AG04449 (cell line): ENCODE results near the gene CPT1C.

ENCODE experiments used
- CTCF ChIA-PET: fragments of 350-600 bp; formaldehyde crosslinking; extraction: SDS; loops from one replicate; lab custom pipeline; 2021; ENCODE audit warnings: antibody characterized with exemption; lab: Yijun Ruan, JAX
- POLR2A ChIA-PET: fragments of 400-600, 350-600 bp; formaldehyde crosslinking; extraction: SDS; loops from one replicate; lab custom pipeline; 2020; ENCODE audit warnings: antibody characterized with exemption, inconsistent platforms; lab: Yijun Ruan, JAX
- DNase-seq: peaks from one replicate; pipeline ENCODE4 v3.0.0-alpha.2; 2010; ENCODE audit warnings: low read depth, low spot score
- H3K4me3 ChIP-seq: 2 replicates; pipeline ENCODE4 v1.5.1; 2011; ENCODE audit warnings: low read depth, mild to moderate bottlenecking, control low read depth, low read length
- TF ChIP-seq, protein P1 (sequence below): IDR thresholded peaks from one replicate; pipeline ENCODE4 v1.5.1; 2011; ENCODE audit warnings: mild to moderate bottlenecking, moderate library complexity, low read length, control low read depth, inconsistent platforms; ENCODE audit not compliant: insufficient read depth; ENCODE audit errors: missing control alignments

Gene CPT1C

DNA sequence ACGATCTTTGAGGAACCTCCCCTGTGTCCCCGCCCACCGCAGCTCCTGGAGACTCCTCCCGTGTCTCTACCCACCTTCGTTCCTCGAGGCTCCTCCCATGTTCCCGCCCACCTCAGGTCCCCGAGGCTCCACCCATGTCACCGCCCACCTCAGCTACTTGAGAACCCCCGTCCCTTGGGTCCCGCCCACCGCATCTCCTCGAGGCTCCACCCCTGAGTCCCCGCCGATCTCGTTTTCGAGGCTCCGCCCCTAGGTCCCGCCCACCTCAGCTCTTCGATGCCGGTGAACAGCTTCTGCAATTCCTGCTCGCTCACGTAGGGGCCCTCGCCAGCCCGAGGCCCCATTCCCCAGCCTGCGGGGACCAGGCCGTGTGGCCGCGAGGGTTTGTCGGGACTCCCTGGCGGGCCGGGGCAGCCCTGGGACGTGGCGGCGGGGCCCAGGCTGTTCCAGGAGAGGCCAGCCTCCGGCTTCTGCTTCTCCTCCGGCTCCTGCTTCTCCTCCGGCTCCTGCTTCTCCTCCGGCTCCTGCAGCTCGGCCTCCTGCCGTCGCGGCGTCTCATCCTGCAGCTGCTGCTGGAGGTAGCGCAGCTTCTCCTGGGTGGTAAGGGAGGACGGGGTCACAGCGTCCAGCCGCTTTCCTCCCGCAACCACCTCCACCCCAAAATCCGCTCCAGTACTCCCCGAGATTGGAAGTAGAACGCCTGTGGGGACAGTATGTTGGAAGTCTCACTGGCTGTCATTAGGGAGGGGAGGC, 55.5 kb downstream of the CPT1C start:
- H3K4me3 ChIP-seq = no peak overlapping the region
- POLR2A ChIA-PET = no interaction called here
- DNase-seq = no peak
- CTCF ChIA-PET = interaction anchor here (1.1 kb wide), 1 partner anchor 12 kb away, joined by 3 read pairs; no protein-coding TSS in a partner anchor
- TF ChIP-seq, protein P1, sequence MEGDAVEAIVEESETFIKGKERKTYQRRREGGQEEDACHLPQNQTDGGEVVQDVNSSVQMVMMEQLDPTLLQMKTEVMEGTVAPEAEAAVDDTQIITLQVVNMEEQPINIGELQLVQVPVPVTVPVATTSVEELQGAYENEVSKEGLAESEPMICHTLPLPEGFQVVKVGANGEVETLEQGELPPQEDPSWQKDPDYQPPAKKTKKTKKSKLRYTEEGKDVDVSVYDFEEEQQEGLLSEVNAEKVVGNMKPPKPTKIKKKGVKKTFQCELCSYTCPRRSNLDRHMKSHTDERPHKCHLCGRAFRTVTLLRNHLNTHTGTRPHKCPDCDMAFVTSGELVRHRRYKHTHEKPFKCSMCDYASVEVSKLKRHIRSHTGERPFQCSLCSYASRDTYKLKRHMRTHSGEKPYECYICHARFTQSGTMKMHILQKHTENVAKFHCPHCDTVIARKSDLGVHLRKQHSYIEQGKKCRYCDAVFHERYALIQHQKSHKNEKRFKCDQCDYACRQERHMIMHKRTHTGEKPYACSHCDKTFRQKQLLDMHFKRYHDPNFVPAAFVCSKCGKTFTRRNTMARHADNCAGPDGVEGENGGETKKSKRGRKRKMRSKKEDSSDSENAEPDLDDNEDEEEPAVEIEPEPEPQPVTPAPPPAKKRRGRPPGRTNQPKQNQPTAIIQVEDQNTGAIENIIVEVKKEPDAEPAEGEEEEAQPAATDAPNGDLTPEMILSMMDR = no peak

DNA sequence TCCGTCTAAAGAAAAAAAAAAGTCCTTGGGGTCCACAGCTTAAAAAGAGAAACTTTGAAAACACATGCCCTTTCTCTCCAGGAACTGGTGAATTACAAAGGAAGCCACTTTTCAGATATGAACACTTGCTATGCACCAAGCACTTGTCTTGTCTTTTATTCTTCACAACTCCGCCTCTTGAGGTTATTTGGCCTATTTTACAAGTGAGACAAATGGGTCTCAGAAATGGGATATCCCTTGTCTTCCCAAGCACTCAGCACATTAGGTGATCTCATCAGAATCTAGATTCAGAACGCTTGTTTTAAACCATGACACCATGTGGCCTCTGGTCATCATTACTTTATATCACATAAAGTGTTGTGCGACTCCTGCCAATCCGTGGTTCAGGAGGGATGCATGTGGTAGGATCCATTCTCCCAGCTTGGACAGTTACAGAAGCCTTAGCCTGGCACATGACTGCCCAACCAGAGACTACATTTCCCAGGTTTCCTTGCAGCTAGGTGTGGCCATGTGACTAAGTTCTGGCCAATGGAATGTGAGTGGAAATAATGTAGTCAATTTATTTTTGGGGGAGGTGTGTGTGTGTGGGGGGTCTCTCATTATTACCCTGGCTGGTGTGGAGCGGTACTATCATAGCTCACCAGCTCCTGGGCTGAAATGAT, 58.3 kb downstream of the CPT1C start:
- ChIA-PET POLR2A (interaction anchor here (0.8 kb wide), 1 partner anchor 9 kb away, joined by 3 read pairs; no protein-coding TSS in a partner anchor), CTCF (interaction anchor here (0.7 to 1.6 kb wide), 4 partner anchors 9 to 14 kb away, joined by 3 to 5 read pairs (median 3); partner anchors contain the start of gene TSKS)
- TF ChIP-seq, protein P1 = no peak
- H3K4me3 ChIP-seq = no peak overlapping the region
- DNase-seq = no peak

DNA sequence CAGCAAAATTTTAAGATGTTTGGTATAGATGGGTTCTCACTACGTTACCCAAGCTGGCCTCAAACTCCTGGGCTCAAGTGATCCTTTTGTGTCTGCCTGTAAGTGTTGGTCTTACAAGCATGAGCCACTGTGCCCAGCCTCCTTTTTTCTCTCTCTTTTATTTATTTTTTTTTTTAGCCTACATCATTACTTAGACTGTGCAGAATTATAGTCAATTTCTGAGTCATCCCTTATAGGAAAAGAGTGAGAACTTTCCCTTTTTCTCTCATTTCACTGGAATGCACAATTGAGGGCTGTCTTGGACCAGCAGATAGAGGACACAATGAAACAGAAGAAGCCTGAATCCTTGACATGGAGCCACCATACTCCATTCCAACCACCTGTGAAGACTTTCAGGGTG, 58.9 kb downstream of the CPT1C start:
- TF ChIP-seq, protein P1 = no peak
- ChIA-PET CTCF (interaction anchor here (0.7 to 1.6 kb wide), 4 partner anchors 9 to 14 kb away, joined by 3 to 5 read pairs (median 3); partner anchors contain the start of gene TSKS), POLR2A (no interaction called here)
- DNase-seq = no peak
- H3K4me3 ChIP-seq = no peak overlapping the region

DNA sequence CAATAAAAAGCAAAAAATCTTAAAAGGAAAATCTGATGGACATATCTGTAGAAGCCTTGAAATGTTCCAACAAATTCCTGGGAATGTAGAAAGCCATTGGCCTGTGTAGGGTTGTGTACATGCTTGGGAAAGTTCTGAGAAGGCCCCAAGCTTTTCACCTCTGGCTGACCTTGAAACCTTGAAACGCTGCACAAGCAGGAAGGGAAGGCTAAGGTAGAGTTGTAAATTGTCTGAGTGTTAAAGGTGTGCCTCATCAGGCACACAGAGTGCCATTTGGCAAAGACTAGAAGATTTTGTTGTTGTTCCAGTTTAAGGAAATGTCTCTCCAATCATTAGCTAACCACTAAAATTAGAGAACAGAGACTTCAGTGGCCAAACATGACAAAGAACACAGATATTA, 61.8 kb downstream of the CPT1C start:
- H3K4me3 ChIP-seq = no peak overlapping the region
- POLR2A ChIA-PET = no interaction called here
- TF ChIP-seq, protein P1 = no peak
- DNase-seq = no peak
- CTCF ChIA-PET = interaction anchor here (0.7 to 1.3 kb wide), 2 partner anchors 69 to 72 kb away, joined by 3 to 5 read pairs; no protein-coding TSS in a partner anchor

DNA sequence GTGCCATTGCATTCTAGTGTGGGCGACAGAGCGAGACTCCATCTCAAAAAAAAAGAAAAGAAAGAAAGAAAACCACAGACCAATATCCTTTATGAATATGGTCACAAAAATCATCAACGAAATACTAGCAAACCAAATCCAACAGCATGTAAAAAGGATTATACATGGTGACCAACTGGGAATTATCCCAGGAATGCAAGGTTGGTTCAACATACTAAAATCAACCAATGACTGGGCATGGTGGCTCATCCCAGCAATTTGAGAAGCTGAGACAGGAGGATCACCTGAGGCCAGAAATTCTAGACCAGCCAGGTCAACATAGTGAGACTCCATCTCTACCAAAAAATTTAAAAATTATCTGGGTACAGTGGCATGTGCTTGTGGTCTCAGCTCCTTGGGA, 65.0 kb downstream of the CPT1C start:
- TF ChIP-seq, protein P1 = no peak
- ChIA-PET POLR2A (interaction anchor here (0.5 to 0.9 kb wide), 2 partner anchors 11 to 228 kb away, joined by 5 to 6 read pairs; partner anchors contain the start of genes AP2A1 and RCN3), CTCF (interaction anchor here (1.3 to 2.9 kb wide), 2 partner anchors 38 to 75 kb away, joined by 4 to 15 read pairs; no protein-coding TSS in a partner anchor)
- no peak for DNase-seq
- no peak overlapping the region for H3K4me3 ChIP-seq

DNA sequence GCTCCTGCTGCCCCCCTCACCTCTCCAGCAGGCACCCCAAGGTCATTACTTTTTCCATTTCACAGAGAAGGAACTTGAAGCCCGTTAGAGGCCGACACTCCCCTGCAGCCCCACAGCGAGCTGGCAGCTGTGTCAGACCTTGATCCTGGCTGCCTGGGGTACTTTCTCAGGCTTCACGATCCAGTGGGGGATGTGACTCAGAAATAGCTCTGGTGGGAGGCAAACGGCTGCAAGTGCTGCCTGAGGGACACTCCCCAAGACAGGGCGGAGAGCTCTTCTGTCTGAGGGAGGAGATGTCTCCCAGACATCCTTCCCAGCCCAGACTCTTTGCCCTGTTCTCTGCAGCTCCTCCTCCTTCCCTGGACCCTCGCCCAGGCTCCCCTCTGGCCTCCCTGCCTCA, 67.4 kb downstream of the CPT1C start:
- ChIA-PET POLR2A (interaction anchor here (0.6 to 1.2 kb wide), 2 partner anchors 10 to 21 kb away, joined by 3 to 4 read pairs; no protein-coding TSS in a partner anchor), CTCF (interaction anchor here (0.9 to 2.9 kb wide), 3 partner anchors 10 to 77 kb away, joined by 3 to 15 read pairs (median 3); no protein-coding TSS in a partner anchor)
- TF ChIP-seq, protein P1 = no peak
- no peak overlapping the region for H3K4me3 ChIP-seq
- peak; percentile 46 for DNase-seq
